ENCODE measurements around the gene POMT2.

The POMT2 gene

GRCh38 chr14:77306416-77306815 lies 14.3 kb downstream of the POMT2 start:
- Histone ChIP-seq H3K27me3 (ENCODE audit: control insufficient read depth, low read length) (no peaks in the 10 kb centered on the region), H4K20me1 (ENCODE audit: control insufficient read depth, insufficient read depth, low read depth, low read length) (no peaks in the 10 kb centered on the region), H3K9me2 (replicated peaks; ENCODE audit: control insufficient read depth, low read length) (no peaks in the 10 kb centered on the region), H3K4me3 (ENCODE audit: low read length) (no peak overlapping the region), H3K4me2 (ENCODE audit: low read length) (no peak overlapping the region), H3K36me3 (ENCODE audit: control insufficient read depth, low read length) (no peaks in the 10 kb centered on the region), H3K9me3 (ENCODE audit: control insufficient read depth, insufficient read depth, low read length) (no peaks in the 10 kb centered on the region), H3K79me2 (ENCODE audit: control insufficient read depth, low read length) (no peaks in the 10 kb centered on the region), H3K27ac (ENCODE audit: low read depth, low read length) (no peak overlapping the region), H3K4me1 (ENCODE audit: control insufficient read depth, low read length) (peaks cover 3% of the 10 kb centered on the region; the same call in 1 of the 2 replicates), H3F3A (ENCODE audit: control insufficient read depth, insufficient read depth) (no peaks in the 10 kb centered on the region)
- TF ChIP-seq CTCF (IDR thresholded peaks at IDR 0.05; ENCODE audit: low read depth, low read length, poor library complexity, severe bottlenecking) (no peak), EZH2phosphoT487 (IDR thresholded peaks at IDR 0.05; ENCODE audit: borderline replicate concordance, low read length) (no peak)

- no peaks in the 10 kb centered on the region for H3K79me2 ChIP-seq (ENCODE audit: control insufficient read depth, low read length)
- H3K36me3 ChIP-seq (ENCODE audit: control insufficient read depth, low read length), result no peaks in the 10 kb centered on the region
- H3F3A ChIP-seq (ENCODE audit: control insufficient read depth, insufficient read depth), result no peaks in the 10 kb centered on the region
- H3K9me2 ChIP-seq (replicated peaks; ENCODE audit: control insufficient read depth, low read length), result no peaks in the 10 kb centered on the region
- H3K27me3 ChIP-seq (ENCODE audit: control insufficient read depth, low read length), result no peaks in the 10 kb centered on the region
- peaks cover 3% of the 10 kb centered on the region; the same call in 1 of the 2 replicates for H3K4me1 ChIP-seq (ENCODE audit: control insufficient read depth, low read length)
- TF ChIP-seq EZH2phosphoT487 (IDR thresholded peaks at IDR 0.05; ENCODE audit: borderline replicate concordance, low read length), result no peak
- TF ChIP-seq CTCF (IDR thresholded peaks at IDR 0.05; ENCODE audit: low read depth, low read length, poor library complexity, severe bottlenecking), result no peak
- no peak overlapping the region for H3K4me3 ChIP-seq (ENCODE audit: low read length)
- H3K27ac ChIP-seq (ENCODE audit: low read depth, low read length), result no peak overlapping the region
- no peaks in the 10 kb centered on the region for H3K9me3 ChIP-seq (ENCODE audit: control insufficient read depth, insufficient read depth, low read length)
- no peak overlapping the region for H3K4me2 ChIP-seq (ENCODE audit: low read length)
- no peaks in the 10 kb centered on the region for H4K20me1 ChIP-seq (ENCODE audit: control insufficient read depth, insufficient read depth, low read depth, low read length)
Measured at GRCh38 chr14:77305696-77306095, 15.0 kb downstream of the POMT2 start.

GRCh38 chr14:77303417-77304156 lies 17.1 kb downstream of the POMT2 start:
- Histone ChIP-seq H3K4me2 (ENCODE audit: low read length) (no peak overlapping the region), H3K27ac (ENCODE audit: low read depth, low read length) (no peak overlapping the region), H3K9me3 (ENCODE audit: control insufficient read depth, insufficient read depth, low read length) (no peaks in the 10 kb centered on the region), H3K27me3 (ENCODE audit: control insufficient read depth, low read length) (no peaks in the 10 kb centered on the region), H3K4me1 (ENCODE audit: control insufficient read depth, low read length) (no peaks in the 10 kb centered on the region), H3K4me3 (ENCODE audit: low read length) (no peak overlapping the region), H3F3A (ENCODE audit: control insufficient read depth, insufficient read depth) (no peaks in the 10 kb centered on the region), H3K79me2 (ENCODE audit: control insufficient read depth, low read length) (no peaks in the 10 kb centered on the region), H3K9me2 (replicated peaks; ENCODE audit: control insufficient read depth, low read length) (no peaks in the 10 kb centered on the region), H4K20me1 (ENCODE audit: control insufficient read depth, insufficient read depth, low read depth, low read length) (no peaks in the 10 kb centered on the region), H3K36me3 (ENCODE audit: control insufficient read depth, low read length) (no peaks in the 10 kb centered on the region)
- TF ChIP-seq EZH2phosphoT487 (IDR thresholded peaks at IDR 0.05; ENCODE audit: borderline replicate concordance, low read length) (no peak), CTCF (IDR thresholded peaks at IDR 0.05; ENCODE audit: low read depth, low read length, poor library complexity, severe bottlenecking) (no peak)
